Epithelial cell of prostate (primary cell): ENCODE data around the gene GRIK4.
A peak's percentile ranks its signal among the peaks of the same experiment; 100 is the strongest.

Experiments used
- DNase-seq: peaks from one replicate; pipeline ENCODE4 v3.0.0-alpha.2; 2011; ENCODE audit warnings: low read depth, low spot score
- H3K27ac ChIP-seq: fragments of 450-650 bp; 2 replicates; pipeline ENCODE4 v1.5.1; 2017; ENCODE audit warnings: mild to moderate bottlenecking

Gene GRIK4

GRCh38 chr11:120880498-120881175, 369.1 kb downstream of the GRIK4 start:
- no peak for DNase-seq
- H3K27ac ChIP-seq, result no peak overlapping the region

DNA sequence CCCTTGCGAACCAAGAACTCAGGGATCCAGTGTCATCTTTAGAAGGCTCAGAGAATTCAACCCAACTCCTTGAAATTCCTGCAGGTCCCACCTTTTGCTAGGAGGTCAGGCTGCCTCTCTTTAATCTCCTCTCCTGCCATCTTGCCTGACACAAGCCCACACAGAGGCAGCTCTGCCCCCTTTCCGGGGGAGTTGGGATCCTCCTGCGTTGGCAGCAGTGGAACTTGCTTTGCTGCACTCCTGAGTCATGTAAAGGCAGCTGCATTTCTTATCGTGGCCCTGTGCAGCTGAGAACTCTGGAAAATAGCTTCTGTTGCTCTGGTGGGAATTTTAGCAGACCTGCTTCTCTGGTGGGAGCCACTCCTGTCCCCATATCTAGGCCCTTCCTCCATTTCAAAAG, 370.0 kb downstream of the GRIK4 start:
- no peak for DNase-seq
- no peak overlapping the region for H3K27ac ChIP-seq

- DNase-seq, result no peak
- H3K27ac ChIP-seq, result no peak overlapping the region
Observed at GRCh38 chr11:120882175-120882574, 370.6 kb downstream of the GRIK4 start.

DNA sequence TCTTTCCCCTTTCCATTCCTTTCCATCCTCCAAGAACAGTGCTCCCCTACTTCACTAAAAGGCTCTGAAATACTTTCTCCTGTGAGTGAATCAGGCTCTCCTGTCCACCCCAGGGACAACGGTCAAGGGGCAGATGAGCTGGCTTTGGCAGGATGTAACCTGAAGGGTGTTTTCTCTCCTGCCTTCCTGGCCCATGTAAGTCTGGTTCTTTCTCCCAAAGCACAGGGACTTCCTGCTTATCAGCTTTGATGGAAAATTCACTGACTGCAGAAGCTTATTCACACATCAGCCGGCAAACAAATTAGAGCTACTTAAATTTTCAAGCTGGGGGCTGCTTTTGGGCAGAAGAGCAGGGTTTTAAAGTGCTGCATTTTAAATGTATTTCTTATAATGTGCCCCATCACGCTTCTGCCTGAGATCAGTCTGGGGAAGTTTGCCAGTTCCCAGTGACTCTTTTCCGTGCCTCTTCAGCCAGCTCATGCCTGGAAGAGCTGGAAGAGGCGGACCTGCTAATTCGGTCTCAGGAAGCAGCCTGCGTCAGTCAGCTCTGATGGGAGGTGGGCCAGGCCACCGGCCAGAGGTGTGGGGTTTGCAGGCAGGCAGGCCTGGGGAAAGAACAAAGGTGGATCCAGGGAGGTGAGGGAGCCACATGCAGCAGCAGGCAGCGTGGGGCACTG, 372.0 kb downstream of the GRIK4 start:
- no peak overlapping the region for H3K27ac ChIP-seq
- DNase-seq, result no peak

DNA sequence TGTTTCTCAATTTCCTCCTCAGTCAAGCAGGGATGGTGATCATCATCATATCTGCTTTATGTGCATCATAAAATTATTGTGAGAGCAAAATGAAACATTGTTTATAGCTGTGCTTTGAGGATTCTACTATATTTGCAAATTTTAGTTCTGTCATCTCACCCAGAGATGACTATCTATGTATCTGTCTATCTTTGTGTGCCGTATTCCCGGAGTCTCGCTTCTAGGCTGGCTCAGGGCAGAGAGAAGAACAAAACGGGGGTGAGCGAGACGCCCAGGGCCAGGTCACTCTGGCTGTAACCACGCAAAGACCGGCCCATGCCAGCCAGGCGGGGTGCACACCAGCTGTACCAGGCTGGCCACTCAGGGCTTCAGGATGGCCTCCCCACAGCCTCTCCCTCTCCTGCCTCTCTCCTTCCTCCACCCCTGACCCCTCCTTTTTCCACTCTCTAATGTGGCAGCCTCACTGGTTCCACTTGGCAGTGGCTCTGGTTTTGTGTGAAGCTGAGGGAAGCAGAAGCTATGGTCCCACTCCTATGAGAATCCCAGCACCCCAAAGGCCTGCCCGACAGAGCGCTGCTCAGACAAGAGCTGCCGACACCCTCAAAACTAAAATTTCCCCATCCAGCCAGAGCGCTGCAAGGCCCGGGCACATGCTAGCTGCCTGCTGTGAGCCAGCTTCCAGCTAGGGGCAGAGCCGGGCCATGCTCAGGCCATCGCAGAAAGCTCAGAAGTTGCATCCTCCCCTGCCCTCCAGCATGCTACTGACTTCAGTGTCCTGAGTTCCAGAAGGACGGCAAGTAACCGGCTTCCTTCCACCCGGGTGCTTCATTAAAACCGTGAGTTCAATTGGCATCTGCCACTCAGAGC, 372.8 kb downstream of the GRIK4 start:
- no peak for DNase-seq
- H3K27ac ChIP-seq, result no peak overlapping the region

- DNase-seq, result no peak
- H3K27ac ChIP-seq, result no peak overlapping the region
Observed at GRCh38 chr11:120890609-120891320, 379.2 kb downstream of the GRIK4 start.

DNA sequence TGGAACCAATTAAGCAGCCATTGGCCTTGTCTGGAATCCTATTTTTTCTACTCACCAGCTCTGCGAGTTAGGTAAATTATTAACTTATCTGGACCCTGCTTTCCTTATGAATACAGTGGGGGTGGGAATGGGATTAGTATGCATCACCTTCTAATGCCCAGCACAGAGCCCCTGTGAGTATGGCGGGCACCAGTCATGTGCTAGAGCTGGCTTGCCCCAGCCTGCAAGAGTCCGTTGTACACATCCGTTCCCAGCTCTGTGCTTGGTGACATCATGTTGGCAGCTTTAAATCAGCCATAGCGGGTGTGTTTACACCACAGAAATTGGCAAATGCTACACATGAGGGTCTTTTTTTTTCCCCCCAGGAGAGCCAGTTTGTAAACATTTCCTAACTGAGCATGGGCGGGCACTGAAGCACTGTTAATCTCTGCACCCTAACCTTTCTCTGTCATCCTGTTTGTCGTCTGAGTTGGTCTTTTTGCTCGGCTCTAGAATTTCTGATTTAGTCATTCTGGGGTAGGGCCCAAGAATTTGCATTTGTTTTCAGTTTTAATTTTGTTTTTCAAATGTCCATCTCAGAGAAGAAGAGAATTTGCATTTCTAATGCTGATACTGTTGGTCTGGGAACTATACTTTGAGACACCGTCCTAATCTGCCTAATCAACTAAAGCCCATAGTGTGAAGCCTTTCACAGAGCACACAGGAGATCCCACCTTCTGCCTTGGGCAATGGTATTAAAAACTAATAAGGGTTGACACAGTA, 382.1 kb downstream of the GRIK4 start:
- H3K27ac ChIP-seq, result no peak overlapping the region
- DNase-seq, result no peak

DNA sequence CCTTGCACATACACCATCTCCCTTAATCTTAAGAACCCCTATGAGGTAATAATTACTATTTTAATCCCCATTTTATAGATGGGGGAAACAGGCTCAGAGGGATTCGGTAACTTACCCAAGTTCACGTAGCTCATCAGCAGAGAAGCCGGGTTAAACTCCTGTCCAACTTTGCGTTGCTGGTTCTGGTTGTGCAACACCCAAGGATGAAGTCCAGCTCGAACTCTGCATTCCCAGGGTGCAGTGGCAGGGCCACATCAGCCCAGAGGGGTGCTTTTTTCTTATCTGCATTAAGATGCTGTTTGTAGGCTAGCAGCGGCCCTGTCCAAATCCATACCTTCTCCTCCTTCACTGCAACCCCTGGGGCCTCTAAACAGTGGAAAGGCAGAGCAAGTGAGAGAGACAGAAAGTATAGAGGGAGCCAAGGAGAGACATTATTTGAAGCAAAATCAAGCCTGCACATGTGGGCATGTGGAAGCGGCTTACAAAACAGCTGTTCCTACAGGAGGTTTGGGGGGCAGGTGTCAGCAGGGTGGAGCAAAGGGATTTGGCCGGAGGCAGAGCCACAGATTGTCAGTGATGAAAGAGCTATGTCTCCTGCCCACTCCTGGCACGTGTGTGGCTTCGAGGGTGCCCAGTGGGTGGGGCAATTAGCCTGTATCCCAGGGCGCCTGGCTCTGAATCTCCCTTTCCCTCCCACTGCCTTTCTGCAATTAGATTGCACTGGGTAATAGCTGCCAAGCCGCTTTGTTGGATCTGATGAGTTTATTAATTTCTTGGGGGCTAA, 382.8 kb downstream of the GRIK4 start:
- DNase-seq, result no peak
- no peak overlapping the region for H3K27ac ChIP-seq

GRCh38 chr11:120896687-120897086, 385.1 kb downstream of the GRIK4 start:
- no peak overlapping the region for H3K27ac ChIP-seq
- DNase-seq, result no peak

- DNase-seq, result no peak
Observed at GRCh38 chr11:120898568-120898967, 387.0 kb downstream of the GRIK4 start.

GRCh38 chr11:120899720-120900119, 388.2 kb downstream of the GRIK4 start:
- DNase-seq, result no peak
- H3K27ac ChIP-seq, result no peak overlapping the region

More at GRCh38 chr11:120898568-120898967, 387.0 kb downstream of the GRIK4 start:
- no peak overlapping the region for H3K27ac ChIP-seq

GRCh38 chr11:120900643-120901042, 389.1 kb downstream of the GRIK4 start:
- no peak overlapping the region for H3K27ac ChIP-seq
- no peak for DNase-seq

- H3K27ac ChIP-seq, result no peak overlapping the region
Observed at GRCh38 chr11:120903686-120904085, 392.1 kb downstream of the GRIK4 start.

DNA sequence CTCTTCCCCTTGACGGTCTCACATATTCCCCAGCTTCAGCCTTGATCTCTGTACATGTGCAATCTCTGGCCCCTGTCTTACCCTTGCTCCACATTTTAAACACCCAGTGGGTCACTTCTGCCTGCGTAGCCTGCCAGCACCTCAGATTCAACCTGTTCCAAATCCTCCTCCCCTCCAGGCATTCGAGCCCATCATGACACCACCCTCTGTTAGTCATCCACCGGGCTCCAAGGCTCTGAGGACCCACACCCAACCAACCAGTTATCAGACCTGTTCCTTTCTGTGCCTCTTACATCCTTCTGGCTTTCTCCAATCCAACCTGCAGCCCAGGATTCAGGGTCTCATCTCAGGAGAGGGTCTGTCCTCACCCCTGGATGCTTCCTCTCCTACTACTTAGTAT, 392.6 kb downstream of the GRIK4 start:
- no peak for DNase-seq
- H3K27ac ChIP-seq, result no peak overlapping the region

More at GRCh38 chr11:120903686-120904085, 392.1 kb downstream of the GRIK4 start:
- DNase-seq, result no peak

- H3K27ac ChIP-seq, result no peak overlapping the region
Observed at GRCh38 chr11:120906766-120907165, 395.2 kb downstream of the GRIK4 start.

GRCh38 chr11:120907971-120908370, 396.4 kb downstream of the GRIK4 start:
- no peak overlapping the region for H3K27ac ChIP-seq
- no peak for DNase-seq

More at GRCh38 chr11:120906766-120907165, 395.2 kb downstream of the GRIK4 start:
- DNase-seq, result no peak

GRCh38 chr11:120908461-120909181, 397.1 kb downstream of the GRIK4 start:
- peak overlapping the region; percentile 33 for H3K27ac ChIP-seq
- DNase-seq, result no peak
